GM12878 (cell line): ENCODE data around the gene ABCB4. TPM values are rescaled to one million over a fixed set of nuclear protein-coding genes. Genes with fewer than 3 reads are reported as not detected.

Experiments used
- IRF3 ChIP-seq: fragments of 450-650 bp; IDR thresholded peaks from 2 replicates; pipeline ENCODE4 v1.6.1; 2014; ENCODE audit warnings: mild to moderate bottlenecking
- POLR2AphosphoS5 ChIP-seq: IDR thresholded peaks from 2 replicates; pipeline ENCODE4 v1.6.1; 2011; ENCODE audit warnings: mild to moderate bottlenecking, low read length, inconsistent platforms
- SKIL ChIP-seq: fragments of 450-650 bp; IDR thresholded peaks from 2 replicates; pipeline ENCODE4 v1.6.1; 2017; ENCODE audit warnings: mild to moderate bottlenecking, low read depth, inconsistent platforms; ENCODE audit not compliant: poor library complexity, severe bottlenecking
- ZNF592 ChIP-seq: fragments of 450-650 bp; IDR thresholded peaks from 2 replicates; pipeline ENCODE4 v1.6.1; 2017; ENCODE audit warnings: mild to moderate bottlenecking, moderate library complexity
- ZNF622 ChIP-seq: fragments of 450-650 bp; IDR thresholded peaks from 2 replicates; pipeline ENCODE4 v1.6.1; 2017; ENCODE audit warnings: mild to moderate bottlenecking, inconsistent platforms
- polyA plus RNA-seq, 11 experiments: library from polyadenylated mRNA; depleted of rRNA in 4 of 11; unstranded in 6 of 11; stranded (reverse) in 5 of 11; fragments of >200 nt; fragmentation: Nextera tagmentation in 4 of 11; fragmentation: Illumina TruSeq in 1 of 11; extraction: Ambion mirVana in 4 of 11; extraction: Trizol in 1 of 11; gene quantifications; 1 replicate in 1 of 11; 2 replicates in 10 of 11; pipeline versions ENCODE4 v1.2.1 to v1.2.3, GENCODE V29; 2011 to 2016; ENCODE audit warnings: inconsistent platforms in 2 of 11, missing spikeins in 2 of 11, low read depth in 1 of 11
- total RNA-seq, 4 experiments: library from RNA; depleted of rRNA in 3 of 4; stranded (reverse); fragments of >200 nt in 3 of 4; fragmentation: Illumina TruSeq in 1 of 4; extraction: Trizol in 1 of 4; gene quantifications; 2 replicates each; pipeline versions ENCODE4 v1.2.1 to v1.2.3, GENCODE V29; 2013 to 2021

The ABCB4 gene
- total and polyA plus RNA-seq, 10 of the 15 experiments (the other 5 are each of a cell fraction or from before 2014, with no cell fraction given): 1.9 to 8.3 (median 4.4) TPM

- TF ChIP-seq ZNF592 (no peak), SKIL (no peak), ZNF622 (no peak), IRF3 (no peak), POLR2AphosphoS5 (no peak)
Observed at GRCh38 chr7:87450706-87451105, 24.8 kb downstream of the ABCB4 start (continued).
